Small intestine (tissue), 7 donors: ENCODE results near the gene NPR3. TPM values are rescaled to one million over a fixed set of nuclear protein-coding genes. Genes with fewer than 3 reads are reported as not detected.

Source experiments
- DNase-seq, 2 donors: peaks; one replicate each; pipeline versions ENCODE4 v3.0.0 to v3.0.0-alpha.2; 2013
- FAIRE-seq: peaks from 2 replicates; lab custom pipeline; 2012; peaks lifted over from hg19 to GRCh38; lab: Jason Lieb, UNC
- H3K27ac ChIP-seq, 3 donors: one replicate each; pipeline ENCODE4 v1.5.1; 2013; ENCODE audit warnings: low read length in 2 of 3, mild to moderate bottlenecking in 2 of 3, control low read depth in 1 of 3, inconsistent platforms in 1 of 3, low read depth in 1 of 3, moderate library complexity in 1 of 3
- H3K27me3 ChIP-seq, 3 donors: one replicate each; pipeline ENCODE4 v1.6.1; 2013; ENCODE audit warnings: low read length in 3 of 3, inconsistent platforms in 1 of 3; ENCODE audit not compliant: control insufficient read depth in 3 of 3, insufficient read depth in 3 of 3
- H3K36me3 ChIP-seq, 3 donors: one replicate each; pipeline ENCODE4 v1.6.1; 2013; ENCODE audit warnings: low read length in 3 of 3, inconsistent platforms in 1 of 3, low read depth in 1 of 3, mild to moderate bottlenecking in 1 of 3, moderate library complexity in 1 of 3; ENCODE audit not compliant: control insufficient read depth in 3 of 3, insufficient read depth in 2 of 3
- H3K4me1 ChIP-seq, 3 donors: one replicate each; pipeline ENCODE4 v1.6.1; 2013; ENCODE audit warnings: low read length in 2 of 3, inconsistent platforms in 1 of 3, low read depth in 1 of 3, mild to moderate bottlenecking in 1 of 3, moderate library complexity in 1 of 3; ENCODE audit not compliant: control insufficient read depth in 3 of 3, insufficient read depth in 2 of 3
- H3K4me3 ChIP-seq, 3 donors: one replicate each; pipeline ENCODE4 v1.5.1; 2013; ENCODE audit warnings: low read length in 3 of 3, control low read depth in 1 of 3, inconsistent platforms in 1 of 3, low read depth in 1 of 3, mild to moderate bottlenecking in 1 of 3, moderate library complexity in 1 of 3
- H3K9me3 ChIP-seq, 2 donors: one replicate each; pipeline ENCODE4 v1.6.1; 2013; ENCODE audit warnings: low read depth in 1 of 2, low read length in 1 of 2; ENCODE audit not compliant: control insufficient read depth in 2 of 2, insufficient read depth in 1 of 2
- WGBS, 3 donors: extraction: QIAGEN DNeasy Blood & Tissue Kit; methylation state at CpG; one replicate each; pipeline ENCODE4 v1.1.7; 2013; 5-methylcytosine and 5-hydroxymethylcytosine counted together
- polyA plus RNA-seq, 4 donors: library from polyadenylated mRNA; stranded (reverse) in 3 of 4; unstranded in 1 of 4; fragments of 200-250 nt in 3 of 4; fragments of 120-200 nt in 1 of 4; gene quantifications; one replicate each; pipeline versions ENCODE4 v1.2.1 to v1.2.3, GENCODE V29; 2013
- donor health status: healthy with polysubstance abuse.
- donor health status: control.
- donor health status: control.
- donor health status: Bipolar disorder and iron deficiency.
- donor health status: healthy.

The NPR3 gene
- polyA plus RNA-seq, 4 donors, result 0.27 to 6.8 (median 0.79) TPM; not detected in 1

GRCh38 chr5:32713770-32714381, 2.8 kb downstream of the NPR3 start:
- Histone ChIP-seq H3K9me3 (peaks cover 0 to 1% of the 10 kb centered on the region in 2 donors), H3K27me3 (peaks cover 8 to 56% (median 26%) of the 10 kb centered on the region in 3 donors), H3K27ac (peak overlapping the region in 1 of 3 donors; percentile 56), H3K36me3 (no peaks in the 10 kb centered on the region), H3K4me1 (no peaks in the 10 kb centered on the region), H3K4me3 (peak overlapping the region in 1 of 3 donors; percentile 52)
- FAIRE-seq, result no peak
- DNase-seq, result peak in 1 of 2 donors; percentile 11
- 6 to 10% (median 7%) methylated on average over 35 to 37 of the region's 37 CpGs for WGBS, 3 donors

- WGBS, 3 donors, result 17 to 37% (median 27%) methylated on average over 4 of the region's 4 CpGs
- DNase-seq, result no peak
- Histone ChIP-seq H3K36me3 (no peaks in the 10 kb centered on the region), H3K4me3 (peak overlapping the region in 1 of 3 donors; percentile 52), H3K27me3 (peaks cover 8 to 46% (median 24%) of the 10 kb centered on the region in 3 donors), H3K4me1 (no peaks in the 10 kb centered on the region), H3K9me3 (peaks cover 0 to 1% of the 10 kb centered on the region in 2 donors), H3K27ac (peak overlapping the region in 1 of 3 donors; percentile 56)
- FAIRE-seq, result no peak
These were observed 3.7 kb downstream of the NPR3 start for GRCh38 chr5:32714836-32715235.

GRCh38 chr5:32720300-32720699, 9.2 kb downstream of the NPR3 start:
- H3K4me3 ChIP-seq, result no peak overlapping the region
- no peaks in the 10 kb centered on the region for H3K36me3 ChIP-seq
- DNase-seq, result no peak
- no peak overlapping the region for H3K27ac ChIP-seq
- no peaks in the 10 kb centered on the region for H3K9me3 ChIP-seq
- 90 to 92% (median 92%) methylated on average over 2 of the region's 2 CpGs for WGBS, 3 donors
- H3K4me1 ChIP-seq, result no peaks in the 10 kb centered on the region
- FAIRE-seq, result no peak
- H3K27me3 ChIP-seq, result no peaks in the 10 kb centered on the region

DNA sequence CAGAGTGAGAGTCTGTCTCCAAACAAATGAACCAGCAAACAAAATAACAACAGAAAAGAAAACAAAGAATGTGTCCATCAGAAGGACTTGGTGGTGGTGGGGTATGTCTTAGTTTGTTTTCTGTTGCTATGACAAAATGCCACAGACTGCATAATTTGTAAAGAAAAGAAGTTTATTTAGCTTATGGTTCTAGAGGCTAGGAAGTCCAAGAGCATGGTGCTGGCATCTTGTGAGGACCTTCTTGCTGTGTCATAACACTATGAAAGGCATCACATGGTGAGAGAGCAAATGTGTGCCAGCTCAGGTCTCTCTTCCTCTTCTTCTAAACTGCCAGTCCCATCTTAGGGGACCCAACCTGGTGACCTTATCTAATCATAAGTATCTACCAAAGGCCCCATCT, 10.5 kb downstream of the NPR3 start:
- FAIRE-seq (no peak), DNase-seq (no peak)
- no peak overlapping the region for H3K27ac ChIP-seq
- H3K27me3 ChIP-seq, result no peaks in the 10 kb centered on the region
- no peaks in the 10 kb centered on the region for H3K9me3 ChIP-seq
- no peak overlapping the region for H3K4me3 ChIP-seq
- H3K36me3 ChIP-seq, result no peaks in the 10 kb centered on the region
- no peaks in the 10 kb centered on the region for H3K4me1 ChIP-seq

GRCh38 chr5:32722957-32723356, 11.8 kb downstream of the NPR3 start:
- Histone ChIP-seq H3K27ac (no peak overlapping the region), H3K4me3 (no peak overlapping the region), H3K9me3 (no peaks in the 10 kb centered on the region), H3K27me3 (no peaks in the 10 kb centered on the region), H3K4me1 (no peaks in the 10 kb centered on the region), H3K36me3 (no peaks in the 10 kb centered on the region)
- no peak for FAIRE-seq
- DNase-seq, result no peak
- 82 to 89% (median 88%) methylated on average over 7 of the region's 7 CpGs for WGBS, 3 donors

DNA sequence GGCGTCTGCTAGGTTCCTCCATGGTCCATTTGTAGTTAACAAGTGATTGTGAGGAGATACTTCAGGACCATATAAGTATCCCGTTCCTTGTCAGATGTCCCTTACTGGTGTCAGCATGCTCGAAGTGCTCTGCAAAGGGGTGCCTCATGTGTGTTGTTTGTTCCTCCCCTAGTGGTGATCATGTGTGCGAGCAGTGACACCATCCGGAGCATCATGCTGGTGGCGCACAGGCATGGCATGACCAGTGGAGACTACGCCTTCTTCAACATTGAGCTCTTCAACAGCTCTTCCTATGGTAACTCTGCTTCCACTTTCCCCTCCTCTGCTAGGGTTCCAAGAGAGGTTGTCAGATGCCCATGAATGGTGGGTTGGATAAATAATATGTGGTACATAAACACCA, 13.4 kb downstream of the NPR3 start:
- H3K4me3 ChIP-seq, result no peak overlapping the region
- 85 to 91% (median 88%) methylated on average over 7 of the region's 7 CpGs for WGBS, 3 donors
- DNase-seq (no peak), FAIRE-seq (no peak)
- no peaks in the 10 kb centered on the region for H3K9me3 ChIP-seq
- no peaks in the 10 kb centered on the region for H3K36me3 ChIP-seq
- no peaks in the 10 kb centered on the region for H3K27me3 ChIP-seq
- H3K27ac ChIP-seq, result no peak overlapping the region
- no peaks in the 10 kb centered on the region for H3K4me1 ChIP-seq

DNA sequence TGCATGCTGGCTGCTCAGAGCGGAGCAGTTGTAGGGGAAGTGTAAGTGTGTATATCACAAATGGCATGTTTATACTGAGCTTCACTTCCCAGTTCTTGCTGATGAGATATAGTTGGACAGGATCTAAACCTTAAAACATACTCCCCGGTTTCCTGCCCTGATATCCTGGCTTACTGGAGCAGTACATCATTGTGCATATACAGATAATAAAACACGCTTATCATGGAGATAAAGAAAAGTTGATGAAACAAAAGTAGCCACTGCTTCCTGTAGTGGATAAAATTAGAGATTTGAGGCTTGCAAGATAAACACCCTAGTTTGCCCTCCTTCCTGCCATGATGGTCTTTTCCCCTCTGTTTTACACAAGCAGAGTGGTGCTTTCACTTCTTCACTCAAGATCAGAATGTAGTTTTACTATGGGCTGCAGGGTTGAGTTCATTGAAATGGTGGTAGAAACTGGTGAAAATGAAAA, 15.0 kb downstream of the NPR3 start:
- DNase-seq (no peak), FAIRE-seq (no peak)
- no peaks in the 10 kb centered on the region for H3K36me3 ChIP-seq
- H3K27me3 ChIP-seq, result no peaks in the 10 kb centered on the region
- WGBS, 3 donors, result 37 to 52% (median 39%) methylated on average over 3 of the region's 3 CpGs
- H3K4me1 ChIP-seq, result no peaks in the 10 kb centered on the region
- no peak overlapping the region for H3K27ac ChIP-seq
- no peaks in the 10 kb centered on the region for H3K9me3 ChIP-seq
- H3K4me3 ChIP-seq, result no peak overlapping the region

GRCh38 chr5:32729651-32730050, 18.5 kb downstream of the NPR3 start:
- Histone ChIP-seq H3K9me3 (no peaks in the 10 kb centered on the region), H3K4me3 (no peak overlapping the region), H3K27ac (no peak overlapping the region), H3K27me3 (no peaks in the 10 kb centered on the region), H3K4me1 (no peaks in the 10 kb centered on the region), H3K36me3 (no peaks in the 10 kb centered on the region)
- DNase-seq (no peak), FAIRE-seq (no peak)
